Measurements from ENCODE around the gene CPS1.

GRCh38 chr2:210722092-210722491 is 165.7 kb downstream of the CPS1 start:
- TF ChIP-seq CTCF (IDR thresholded peaks at IDR 0.05; ENCODE audit: extremely low read depth in 1 of 2, insufficient read depth in 1 of 2, low read depth in 1 of 2, low read length in 2 of 2) (no peak), MYC (IDR thresholded peaks at IDR 0.05; ENCODE audit: low read depth, low read length) (no peak), EZH2 (IDR thresholded peaks at IDR 0.05; ENCODE audit: borderline replicate concordance, low read depth, low read length, severe bottlenecking) (no peak), POLR2A (IDR thresholded peaks at IDR 0.05; ENCODE audit: low read depth, low read length) (no peak), POLR2AphosphoS5 (IDR thresholded peaks at IDR 0.05; ENCODE audit: insufficient read depth, low read depth, low read length) (no peak), MAX (IDR thresholded peaks at IDR 0.05; ENCODE audit: insufficient read depth, insufficient read length) (no peak)
